HUES64 (cell line): Measurements from ENCODE around the gene FAM3A.

Source experiments
- H3K27ac ChIP-seq: 2 replicates; pipeline ENCODE4 v1.7.0; 2013; ENCODE audit warnings: low read depth, low read length, inconsistent platforms
- H3K27me3 ChIP-seq: 2 replicates; pipeline ENCODE4 v1.6.1; 2013; ENCODE audit warnings: mild to moderate bottlenecking, low read length; ENCODE audit not compliant: insufficient read depth
- H3K36me3 ChIP-seq: 2 replicates; pipeline ENCODE4 v1.6.1; 2013; ENCODE audit warnings: mild to moderate bottlenecking, low read length; ENCODE audit not compliant: insufficient read depth
- H3K4me1 ChIP-seq: 2 replicates; pipeline ENCODE4 v1.6.1; 2013; ENCODE audit warnings: mild to moderate bottlenecking, low read length, moderate library complexity; ENCODE audit not compliant: insufficient read depth
- H3K4me3 ChIP-seq: 2 replicates; pipeline ENCODE4 v1.5.1; 2013; ENCODE audit warnings: mild to moderate bottlenecking, low read length, moderate library complexity
- H3K9ac ChIP-seq: 2 replicates; pipeline ENCODE4 v1.6.1; 2013; ENCODE audit warnings: mild to moderate bottlenecking, low read depth, low read length
- H3K9me3 ChIP-seq: 2 replicates; pipeline ENCODE4 v1.6.1; 2013; ENCODE audit warnings: low read depth, low read length; ENCODE audit not compliant: insufficient read depth
- WGBS: fragments of 150-250, 120-280 bp; methylation state at CpG from one replicate; pipeline ENCODE4 v1.1.7; 2013; ENCODE audit warnings: missing lambda C conversion rate; 5-methylcytosine and 5-hydroxymethylcytosine counted together

The FAM3A gene

DNA sequence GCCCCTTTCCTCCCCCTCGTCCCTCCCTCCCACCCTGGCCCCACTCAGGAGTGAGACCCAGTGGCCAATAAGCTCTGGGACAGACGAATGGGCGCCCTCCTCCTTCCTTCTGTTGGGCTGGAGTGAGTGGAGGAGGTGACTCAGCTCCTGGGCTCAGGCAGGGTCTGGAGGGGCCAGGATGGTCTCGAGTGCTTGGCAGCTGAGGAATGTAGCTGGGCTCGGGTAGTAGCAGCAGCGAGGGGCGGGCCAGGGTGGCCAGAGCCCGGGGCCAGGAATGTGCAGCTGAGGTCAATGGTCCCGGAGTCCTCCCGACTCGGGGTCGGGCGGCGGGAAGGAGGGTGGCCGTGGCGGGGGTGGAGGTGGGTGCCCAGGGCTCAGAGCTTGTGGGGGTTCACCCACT, 15.6 kb upstream of the FAM3A start:
- peaks cover 32% of the 10 kb centered on the region for H3K36me3 ChIP-seq
- no peak overlapping the region for H3K9ac ChIP-seq
- no peaks in the 10 kb centered on the region for H3K4me1 ChIP-seq
- 82% methylated on average over 15 of the region's 16 CpGs for WGBS
- no peaks in the 10 kb centered on the region for H3K27me3 ChIP-seq
- no peak overlapping the region for H3K27ac ChIP-seq
- H3K4me3 ChIP-seq, result no peak overlapping the region
- H3K9me3 ChIP-seq, result no peaks in the 10 kb centered on the region

DNA sequence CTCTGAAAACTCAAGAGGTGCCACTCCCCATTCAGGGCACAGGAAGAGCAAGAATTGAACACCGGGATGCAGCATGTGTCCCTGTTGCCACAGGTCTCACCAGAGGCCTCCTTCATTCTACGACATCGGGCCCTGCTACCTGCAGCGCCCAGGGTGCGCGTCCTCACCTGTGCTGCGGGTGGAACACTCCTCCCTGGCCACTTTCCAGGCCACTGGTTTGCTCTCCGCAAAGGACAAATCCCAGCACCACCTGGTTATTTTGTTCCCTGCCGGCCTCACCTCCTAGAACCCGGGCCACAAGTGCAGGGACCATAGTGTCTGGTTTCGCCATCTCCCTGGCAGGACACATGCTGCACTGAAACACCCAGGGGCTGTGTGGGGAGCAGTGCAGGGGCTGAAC, 14.3 kb upstream of the FAM3A start:
- H3K27me3 ChIP-seq, result peaks cover 4% of the 10 kb centered on the region; the same call in 1 of the 2 replicates
- no peak overlapping the region for H3K27ac ChIP-seq
- H3K9ac ChIP-seq, result no peak overlapping the region
- H3K4me3 ChIP-seq, result no peak overlapping the region
- H3K9me3 ChIP-seq, result no peaks in the 10 kb centered on the region
- WGBS, result 98% methylated on average over 11 of the region's 11 CpGs
- H3K36me3 ChIP-seq, result peaks cover 28% of the 10 kb centered on the region
- no peaks in the 10 kb centered on the region for H3K4me1 ChIP-seq

DNA sequence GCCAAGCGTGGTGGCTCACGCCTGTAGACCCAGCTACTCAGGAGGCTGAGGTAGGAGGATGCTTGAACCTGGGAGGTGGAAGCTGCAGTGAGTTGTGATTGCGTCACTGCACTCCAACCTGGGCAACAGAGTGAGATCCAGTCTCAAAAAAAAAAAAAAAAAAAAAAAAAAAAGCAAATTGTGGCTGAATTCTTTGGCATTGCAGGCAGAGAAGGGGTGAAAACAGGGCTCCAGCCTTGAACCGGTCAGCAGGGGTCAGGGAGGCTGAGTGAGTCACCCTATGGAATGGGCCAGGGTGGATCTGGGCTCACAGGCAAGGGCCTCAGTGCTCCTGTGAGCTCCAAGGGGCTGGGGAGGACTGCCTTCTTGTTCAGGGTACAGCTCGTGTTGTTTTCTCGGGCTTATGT, 13.2 kb upstream of the FAM3A start:
- Histone ChIP-seq H3K4me3 (no peak overlapping the region), H3K27ac (no peak overlapping the region), H3K9me3 (no peaks in the 10 kb centered on the region), H3K4me1 (no peaks in the 10 kb centered on the region), H3K9ac (no peak overlapping the region), H3K27me3 (peaks cover 10% of the 10 kb centered on the region), H3K36me3 (peaks cover 24% of the 10 kb centered on the region)
- WGBS, result 90% methylated on average over 5 of the region's 6 CpGs

DNA sequence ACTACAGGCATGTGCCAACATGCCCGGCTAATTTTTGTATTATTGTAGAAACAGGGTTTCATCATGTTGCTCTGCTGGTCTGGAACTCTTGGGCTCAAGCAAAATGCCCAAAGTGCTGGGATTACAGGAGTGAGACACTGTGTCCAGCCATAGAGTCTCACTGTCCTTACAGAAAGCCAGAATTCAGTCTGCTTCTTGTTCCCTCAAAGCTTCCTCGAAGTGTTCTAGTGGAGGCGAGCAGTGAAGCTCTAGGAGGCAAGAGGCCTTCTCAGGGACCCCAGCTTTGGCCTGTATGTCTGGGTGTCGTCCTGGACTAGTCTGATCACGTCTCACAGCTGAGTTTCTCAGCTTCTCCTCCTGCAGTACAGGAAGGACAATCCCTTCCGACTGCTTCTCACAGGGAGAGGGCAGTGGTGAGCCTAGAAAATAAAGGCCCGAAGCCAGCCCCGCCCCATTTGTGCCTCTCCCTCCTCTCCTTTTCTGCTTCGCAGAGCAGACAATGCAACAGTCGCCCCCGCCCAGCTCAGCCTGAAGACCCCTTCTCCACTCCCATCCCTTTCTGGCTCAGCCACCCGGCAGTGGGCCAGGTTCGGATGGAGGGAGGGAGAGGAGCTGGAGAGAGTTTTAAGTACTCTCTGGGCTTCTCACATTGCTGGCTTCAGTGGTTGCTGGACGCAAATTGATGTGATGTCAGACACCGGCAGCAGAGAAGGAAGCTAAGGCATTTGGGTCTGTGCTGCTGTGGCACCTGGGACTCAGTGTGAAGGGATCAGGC, 11.1 kb upstream of the FAM3A start:
- peak overlapping the region; percentile 36; the same call in 1 of the 2 replicates for H3K9ac ChIP-seq
- no peaks in the 10 kb centered on the region for H3K9me3 ChIP-seq
- WGBS, result 13% methylated on average over 12 of the region's 15 CpGs
- H3K4me3 ChIP-seq, result peak overlapping the region; percentile 51
- H3K27ac ChIP-seq, result peak overlapping the region; percentile 12; the same call in 1 of the 2 replicates
- H3K27me3 ChIP-seq, result peaks cover 13% of the 10 kb centered on the region
- H3K4me1 ChIP-seq, result no peaks in the 10 kb centered on the region
- peaks cover 3% of the 10 kb centered on the region; the same call in 1 of the 2 replicates for H3K36me3 ChIP-seq

DNA sequence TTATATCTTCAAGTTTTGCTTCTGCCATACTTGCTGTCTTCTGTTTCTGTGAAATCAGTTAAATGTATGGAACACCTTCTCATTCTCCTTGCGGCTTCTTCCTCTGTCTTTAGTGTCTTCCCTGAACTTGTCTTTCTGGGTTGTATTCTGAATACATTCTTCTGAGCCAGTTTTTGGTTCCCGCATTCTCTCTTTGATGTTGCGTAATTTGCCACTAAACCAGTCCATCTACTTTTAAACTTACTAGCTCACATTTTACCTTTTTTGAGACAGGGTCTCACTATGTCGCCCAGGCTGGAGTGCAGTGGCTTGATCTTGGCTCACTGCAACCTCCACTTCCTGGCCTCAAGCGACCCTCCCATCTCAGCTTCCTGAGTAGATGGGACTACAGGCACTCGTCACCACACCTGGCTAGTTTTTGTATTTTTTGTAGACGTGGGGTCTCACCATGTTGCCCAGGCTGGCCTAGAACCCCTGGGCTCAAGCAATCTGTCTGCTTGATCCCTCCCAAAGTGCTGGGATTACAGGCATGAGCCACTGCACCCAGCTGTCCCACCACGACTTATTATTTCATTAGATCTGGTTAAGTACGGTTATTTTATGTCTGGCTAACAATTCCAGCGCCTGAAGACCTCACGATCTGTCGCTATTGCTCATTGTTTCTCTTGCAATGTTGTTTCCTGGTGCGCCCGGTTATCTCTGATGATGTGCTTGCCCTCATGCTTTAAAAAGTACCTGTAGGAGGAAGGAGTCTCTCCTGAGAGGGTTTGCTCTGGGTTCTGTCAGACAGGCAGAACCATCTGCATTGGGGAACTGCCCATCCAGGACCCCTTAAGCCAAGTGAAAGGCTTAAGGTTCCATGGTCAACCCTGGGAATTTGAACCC, 9.8 kb upstream of the FAM3A start:
- H3K9me3 ChIP-seq, result no peaks in the 10 kb centered on the region
- WGBS, result 94% methylated on average over 13 of the region's 14 CpGs
- no peaks in the 10 kb centered on the region; the same call in 1 of the 2 replicates for H3K36me3 ChIP-seq
- H3K9ac ChIP-seq, result no peak overlapping the region
- H3K27me3 ChIP-seq, result peaks cover 13% of the 10 kb centered on the region
- no peaks in the 10 kb centered on the region for H3K4me1 ChIP-seq
- H3K27ac ChIP-seq, result no peak overlapping the region
- H3K4me3 ChIP-seq, result no peak overlapping the region

DNA sequence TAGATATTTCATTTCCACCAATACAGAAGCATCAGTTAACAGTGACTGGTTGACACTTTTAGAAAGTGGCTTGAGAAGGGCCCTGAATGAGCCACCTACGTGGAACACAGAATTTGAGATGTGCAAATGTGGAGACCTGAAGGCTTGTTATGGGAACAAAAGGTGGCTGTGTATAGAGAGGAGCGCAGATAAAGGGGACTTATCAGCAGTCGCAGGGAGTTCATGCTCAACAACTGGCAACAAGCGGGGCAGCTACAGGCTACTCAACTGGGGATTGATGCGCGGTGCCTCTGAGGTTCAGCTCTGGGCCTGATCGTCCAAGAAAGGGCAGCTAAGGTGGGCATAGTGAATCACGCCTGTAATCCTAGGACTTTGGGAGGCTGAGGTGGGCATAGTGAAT, 3.4 kb upstream of the FAM3A start:
- peaks cover 2% of the 10 kb centered on the region for H3K27me3 ChIP-seq
- H3K9ac ChIP-seq, result no peak overlapping the region
- H3K4me1 ChIP-seq, result no peaks in the 10 kb centered on the region
- WGBS, result 92% methylated on average over 8 of the region's 8 CpGs
- no peaks in the 10 kb centered on the region for H3K36me3 ChIP-seq
- H3K4me3 ChIP-seq, result no peak overlapping the region
- no peaks in the 10 kb centered on the region for H3K9me3 ChIP-seq
- no peak overlapping the region for H3K27ac ChIP-seq

DNA sequence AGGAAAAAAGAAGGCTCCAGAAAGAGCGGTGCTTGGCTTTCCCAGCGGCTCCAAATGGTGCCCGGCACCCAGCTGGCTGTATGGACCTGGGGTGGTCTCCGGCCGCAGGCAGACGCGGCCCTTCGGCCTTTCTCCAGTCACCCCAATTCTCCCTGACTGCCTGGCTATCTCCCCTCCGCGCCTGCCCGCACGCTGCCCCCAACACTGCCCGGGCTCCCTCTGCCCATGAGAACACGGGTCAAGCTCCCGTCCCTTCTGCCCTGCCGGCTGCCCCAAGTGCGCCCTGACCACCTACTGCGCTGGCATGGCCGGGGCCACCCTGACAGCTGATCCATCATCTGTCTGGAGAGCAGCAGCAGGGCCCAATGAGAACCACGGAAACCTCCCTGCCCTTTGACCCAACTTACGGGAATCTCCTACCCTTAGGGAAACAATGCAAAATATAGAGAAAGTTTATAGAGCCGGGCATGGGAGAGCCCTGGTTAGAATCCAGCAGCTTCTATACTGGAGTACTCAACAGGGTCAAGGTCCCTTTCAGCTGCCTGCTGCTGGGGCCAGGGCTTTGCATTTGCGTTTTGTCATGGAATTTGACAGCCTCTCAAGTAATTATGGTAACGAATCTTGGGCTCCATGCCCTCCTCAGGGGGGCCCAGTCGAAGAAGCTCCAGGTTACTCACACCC, 1.2 kb upstream of the FAM3A start:
- Histone ChIP-seq H3K27ac (peak overlapping the region; percentile 99; the same call in 1 of the 2 replicates), H3K4me3 (peak overlapping the region; percentile 67), H3K36me3 (no peaks in the 10 kb centered on the region), H3K9ac (peak overlapping the region; percentile 44; the same call in 1 of the 2 replicates), H3K9me3 (no peaks in the 10 kb centered on the region), H3K4me1 (no peaks in the 10 kb centered on the region), H3K27me3 (peaks cover under 1% of the 10 kb centered on the region)
- 2% methylated on average over 24 of the region's 25 CpGs for WGBS

DNA sequence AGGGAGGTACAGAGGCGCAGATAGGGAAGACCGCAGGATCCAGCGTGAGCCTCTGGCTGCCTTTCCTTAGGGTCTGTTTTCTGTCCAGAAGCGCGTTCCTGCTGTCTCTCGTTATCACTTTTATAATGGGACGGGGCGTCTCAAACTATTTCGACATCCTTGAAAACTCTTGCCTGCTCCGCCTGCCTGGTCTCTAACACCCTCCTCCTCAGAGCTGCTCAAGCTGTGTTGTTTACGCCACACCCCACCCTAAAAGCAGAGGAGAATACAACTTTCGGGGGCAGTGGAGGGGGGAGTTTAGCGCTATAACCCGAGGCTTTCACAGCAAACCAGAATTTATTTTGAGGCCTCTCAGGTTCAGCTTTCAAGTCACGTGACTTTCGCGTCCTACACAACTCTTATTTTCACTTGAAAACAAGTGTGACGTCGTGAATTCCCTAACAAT, 646 bp upstream of the FAM3A start:
- H3K27me3 ChIP-seq, result no peaks in the 10 kb centered on the region; the same call in 1 of the 2 replicates
- no peaks in the 10 kb centered on the region for H3K9me3 ChIP-seq
- peak overlapping the region; percentile 74 for H3K9ac ChIP-seq
- peak overlapping the region; percentile 67 for H3K4me3 ChIP-seq
- H3K36me3 ChIP-seq, result no peaks in the 10 kb centered on the region
- under 1% methylated on average over 18 of the region's 19 CpGs for WGBS
- peak overlapping the region; percentile 99; the same call in 1 of the 2 replicates for H3K27ac ChIP-seq
- no peaks in the 10 kb centered on the region for H3K4me1 ChIP-seq

DNA sequence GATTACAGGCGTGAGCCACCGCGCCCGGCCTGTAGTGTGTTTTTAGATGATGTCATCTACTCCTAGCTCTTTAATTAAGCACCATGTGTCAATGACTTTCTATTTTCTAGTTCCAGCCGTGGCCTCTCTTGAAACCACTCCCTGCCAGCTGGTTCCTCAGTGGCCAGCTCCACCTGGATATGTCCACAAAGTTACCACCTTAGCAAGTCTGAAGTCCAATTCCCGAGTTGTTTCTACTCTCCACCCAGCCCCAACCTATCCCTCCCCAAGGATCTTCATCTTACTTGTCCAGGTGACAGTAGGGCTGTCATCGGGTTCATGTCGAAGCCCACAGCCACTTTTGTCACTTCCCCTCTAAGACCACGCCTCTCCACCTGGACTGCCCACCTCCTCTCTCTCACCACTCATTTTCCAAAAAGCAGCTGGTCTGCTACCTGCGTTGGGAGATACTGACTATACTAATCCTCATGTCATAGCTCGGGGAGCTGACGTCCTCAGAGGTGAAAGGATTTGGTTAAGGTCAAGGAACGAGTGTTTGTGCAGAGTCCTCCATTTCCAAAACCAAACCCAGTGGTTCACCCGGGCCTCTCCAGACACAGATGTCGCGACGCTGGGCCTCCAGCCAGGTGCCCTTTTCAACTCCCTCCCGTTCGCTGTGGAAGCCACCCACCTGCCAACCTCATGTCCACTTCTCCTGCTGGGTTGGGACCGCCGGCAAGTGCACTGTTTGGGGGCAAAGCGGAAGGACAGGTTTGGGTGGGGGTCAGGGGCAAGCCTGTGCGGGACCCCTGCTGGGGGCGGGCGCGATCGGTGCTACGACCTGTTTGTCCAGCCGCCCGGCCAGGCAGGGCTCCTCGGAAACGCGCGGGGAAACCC, 704 bp downstream of the FAM3A start:
- Histone ChIP-seq H3K27me3 (no peaks in the 10 kb centered on the region; the same call in 1 of the 2 replicates), H3K9me3 (no peaks in the 10 kb centered on the region), H3K27ac (peak overlapping the region; percentile 52; the same call in 1 of the 2 replicates), H3K4me1 (no peaks in the 10 kb centered on the region), H3K9ac (peak overlapping the region; percentile 73), H3K36me3 (no peaks in the 10 kb centered on the region), H3K4me3 (peak overlapping the region; percentile 76)
- 25% methylated on average over 31 of the region's 34 CpGs for WGBS

DNA sequence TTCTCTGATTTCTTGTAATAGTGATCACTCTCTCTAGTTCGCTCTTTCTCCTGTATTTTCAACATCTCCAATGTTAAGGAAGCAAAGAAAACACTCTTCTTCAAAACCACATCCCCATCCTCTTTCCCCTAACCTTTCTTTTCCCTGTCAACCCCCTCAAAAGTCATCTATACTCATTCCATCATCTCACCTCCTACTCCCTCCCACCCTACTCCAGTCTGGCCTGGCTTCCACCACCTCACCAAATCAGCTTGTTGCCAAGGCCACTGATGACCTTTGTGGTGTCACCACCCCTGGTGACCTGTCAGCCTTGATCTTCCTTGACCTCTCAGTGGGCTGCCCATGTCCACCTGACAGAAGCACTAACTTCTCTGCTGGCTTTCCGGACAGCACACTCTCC, 2.3 kb downstream of the FAM3A start:
- H3K27me3 ChIP-seq, result no peaks in the 10 kb centered on the region

More for the DNA sequence above, 2.3 kb downstream of the FAM3A start:
- H3K4me3 ChIP-seq, result no peak overlapping the region
- H3K9me3 ChIP-seq, result no peaks in the 10 kb centered on the region
- no peaks in the 10 kb centered on the region for H3K4me1 ChIP-seq
- H3K9ac ChIP-seq, result no peak overlapping the region
- 97% methylated on average over 2 of the region's 2 CpGs for WGBS
- peaks cover 6% of the 10 kb centered on the region; the same call in 1 of the 2 replicates for H3K36me3 ChIP-seq
- no peak overlapping the region for H3K27ac ChIP-seq
